ENCODE data around the gene BCL11B. TPM values are rescaled to one million over a fixed set of nuclear protein-coding genes. Genes with fewer than 3 reads are reported as not detected.

Gene BCL11B
- polyA plus RNA-seq, 3 donors = 2.4 to 2.7 (median 2.5) TPM

DNA sequence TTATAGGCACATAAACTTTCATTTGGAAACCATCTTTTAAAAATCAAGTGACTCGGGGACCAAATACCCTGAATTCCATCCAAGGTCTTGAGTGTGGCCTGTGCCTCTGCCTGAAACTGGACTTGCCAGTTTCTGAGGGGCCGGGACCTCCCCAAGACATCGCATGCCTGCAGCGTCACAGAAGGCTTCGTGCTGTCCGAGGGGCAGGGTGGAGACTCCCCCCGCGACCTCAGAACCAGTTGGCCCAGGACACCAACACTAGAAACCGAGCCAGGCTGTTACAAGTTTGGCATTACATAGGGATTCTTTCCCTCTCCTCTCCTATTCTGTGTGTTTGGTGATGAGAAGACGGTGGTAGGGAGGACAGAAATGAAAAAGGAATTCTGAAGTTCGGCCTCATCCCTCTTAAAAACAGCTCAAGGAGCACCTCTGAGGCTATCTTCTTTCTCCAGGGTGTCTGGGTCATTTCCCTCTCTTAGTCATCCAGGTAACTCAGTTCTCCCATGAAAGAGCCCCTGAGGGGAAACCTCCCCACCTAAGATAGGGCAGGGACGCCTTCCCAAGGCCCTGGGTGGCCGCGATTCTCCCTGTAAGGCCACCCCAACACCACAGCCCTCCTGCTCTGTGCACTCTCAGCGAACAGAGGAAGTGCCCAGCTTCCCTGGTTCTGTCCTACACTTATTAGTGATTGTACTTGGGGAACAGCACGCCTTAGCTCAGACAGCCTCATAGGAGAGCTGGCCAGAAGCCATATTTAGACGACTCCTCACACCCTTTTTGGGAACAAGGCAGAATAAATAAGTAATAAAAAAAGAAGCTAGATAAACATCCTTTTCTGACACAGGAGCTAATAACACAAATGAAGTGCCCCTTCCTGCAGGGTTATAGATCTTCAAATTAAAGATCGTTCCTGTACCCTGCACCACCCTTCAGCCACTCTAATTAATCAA is 93.8 kb downstream of the BCL11B start:
- DNase-seq (ENCODE audit: extremely low read depth in 1 of 11, low read depth in 9 of 11, low spot score in 4 of 11) = no peak

- DNase-seq (ENCODE audit: extremely low read depth in 1 of 11, low read depth in 9 of 11, low spot score in 4 of 11) = no peak
Measured at GRCh38 chr14:99177046-99177655, 94.8 kb downstream of the BCL11B start.

DNA sequence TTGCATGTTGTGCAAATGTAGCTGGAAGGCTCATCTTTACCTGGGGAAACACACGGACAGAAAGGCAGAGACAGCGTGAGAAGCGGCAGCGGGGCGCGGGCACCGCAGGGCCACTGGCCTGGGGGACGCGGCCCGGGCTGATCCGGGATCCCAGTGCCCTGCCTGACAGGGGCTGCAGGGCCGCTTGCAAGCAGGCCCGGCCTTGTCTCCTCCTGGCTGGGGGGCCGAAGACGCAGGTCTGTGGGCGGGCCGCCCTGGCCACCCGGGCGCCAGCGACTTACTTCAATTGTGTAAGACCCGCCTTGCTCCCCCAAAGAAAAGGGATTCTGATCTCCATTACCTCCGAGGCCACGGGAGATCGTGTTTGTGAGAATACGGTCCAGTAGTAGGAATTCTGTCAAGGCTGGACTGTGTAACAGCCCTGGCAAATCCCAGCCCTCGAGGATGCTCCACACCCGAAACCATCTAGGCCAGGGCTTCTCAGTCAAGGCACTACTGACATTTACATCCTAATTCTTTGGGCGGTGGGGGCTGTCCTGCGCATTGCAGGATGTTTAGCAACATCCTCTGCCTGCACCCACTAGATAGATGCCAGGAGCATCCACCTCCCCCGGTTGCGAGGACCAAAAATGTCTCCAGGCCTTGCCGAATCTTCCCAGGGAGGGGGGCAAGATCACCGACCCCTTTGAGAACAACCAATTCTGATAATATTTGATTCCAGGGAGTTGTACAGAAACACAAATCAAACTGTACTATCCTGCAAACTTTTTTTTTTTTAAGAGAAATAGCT is 95.6 kb downstream of the BCL11B start:
- DNase-seq (ENCODE audit: extremely low read depth in 1 of 11, low read depth in 9 of 11, low spot score in 4 of 11) = no peak

GRCh38 chr14:99175331-99176155 is 96.5 kb downstream of the BCL11B start:
- DNase-seq (ENCODE audit: extremely low read depth in 1 of 11, low read depth in 9 of 11, low spot score in 4 of 11) = no peak

GRCh38 chr14:99174770-99175319 is 97.2 kb downstream of the BCL11B start:
- DNase-seq (ENCODE audit: extremely low read depth in 1 of 11, low read depth in 9 of 11, low spot score in 4 of 11) = no peak

- no peak for DNase-seq (ENCODE audit: extremely low read depth in 1 of 11, low read depth in 9 of 11, low spot score in 4 of 11)
Measured at GRCh38 chr14:99174081-99174769, 97.8 kb downstream of the BCL11B start.

DNA sequence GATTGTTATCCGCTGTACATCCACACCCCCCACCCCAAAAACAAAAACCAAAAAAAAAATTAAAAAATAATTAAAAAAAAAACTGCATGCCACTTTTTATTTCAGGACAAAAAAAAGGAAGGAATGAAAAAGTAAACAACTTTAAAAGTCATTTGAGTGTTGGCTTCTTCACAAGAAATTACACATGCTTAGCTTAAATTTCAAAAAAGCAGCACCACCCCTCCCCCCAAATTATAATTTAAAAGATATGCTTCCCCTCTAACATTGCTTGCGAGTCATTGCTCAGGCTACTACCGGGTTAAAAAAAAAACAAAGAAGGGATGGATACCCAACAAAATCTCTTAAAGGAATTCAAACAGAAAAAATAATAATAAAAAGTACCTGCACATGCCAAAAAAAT is 98.5 kb downstream of the BCL11B start:
- no peak for DNase-seq (ENCODE audit: extremely low read depth in 1 of 11, low read depth in 9 of 11, low spot score in 4 of 11)

DNA sequence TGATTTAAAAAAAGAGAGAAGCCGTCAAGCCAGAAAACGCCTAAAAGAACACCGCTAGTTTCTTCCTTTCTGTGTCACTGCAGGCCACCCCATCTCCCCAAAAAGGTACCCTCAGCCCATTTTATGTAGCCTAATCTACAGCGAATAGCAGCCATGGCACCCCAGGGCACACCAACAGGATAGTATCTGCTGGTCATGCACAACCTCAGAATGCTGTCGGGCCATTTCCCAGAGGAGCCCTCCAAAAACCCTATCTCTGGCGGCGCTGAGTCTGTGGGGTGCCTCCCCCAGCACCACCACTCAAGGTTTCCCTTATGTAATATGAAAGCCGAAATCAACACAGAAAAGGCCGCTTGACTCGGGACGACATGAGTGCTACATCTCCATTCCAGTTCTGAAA is 98.9 kb downstream of the BCL11B start:
- no peak for DNase-seq (ENCODE audit: extremely low read depth in 1 of 11, low read depth in 9 of 11, low spot score in 4 of 11)

GRCh38 chr14:99171396-99171795 is 100.6 kb downstream of the BCL11B start:
- DNase-seq (ENCODE audit: extremely low read depth in 1 of 11, low read depth in 9 of 11, low spot score in 4 of 11) = no peak

GRCh38 chr14:99169776-99170356 is 102.1 kb downstream of the BCL11B start:
- DNase-seq (ENCODE audit: extremely low read depth in 1 of 11, low read depth in 9 of 11, low spot score in 4 of 11) = no peak

- DNase-seq (ENCODE audit: extremely low read depth in 1 of 11, low read depth in 9 of 11, low spot score in 4 of 11) = no peak
Measured at GRCh38 chr14:99168330-99168729, 103.7 kb downstream of the BCL11B start.

- no peak for DNase-seq (ENCODE audit: extremely low read depth in 1 of 11, low read depth in 9 of 11, low spot score in 4 of 11)
Measured at GRCh38 chr14:99166506-99166905, 105.5 kb downstream of the BCL11B start.

- DNase-seq (ENCODE audit: extremely low read depth in 1 of 11, low read depth in 9 of 11, low spot score in 4 of 11) = no peak
Measured at GRCh38 chr14:99164712-99165111, 107.3 kb downstream of the BCL11B start.

- DNase-seq (ENCODE audit: extremely low read depth in 1 of 11, low read depth in 9 of 11, low spot score in 4 of 11) = no peak
Measured at GRCh38 chr14:99163446-99163845, 108.6 kb downstream of the BCL11B start.

DNA sequence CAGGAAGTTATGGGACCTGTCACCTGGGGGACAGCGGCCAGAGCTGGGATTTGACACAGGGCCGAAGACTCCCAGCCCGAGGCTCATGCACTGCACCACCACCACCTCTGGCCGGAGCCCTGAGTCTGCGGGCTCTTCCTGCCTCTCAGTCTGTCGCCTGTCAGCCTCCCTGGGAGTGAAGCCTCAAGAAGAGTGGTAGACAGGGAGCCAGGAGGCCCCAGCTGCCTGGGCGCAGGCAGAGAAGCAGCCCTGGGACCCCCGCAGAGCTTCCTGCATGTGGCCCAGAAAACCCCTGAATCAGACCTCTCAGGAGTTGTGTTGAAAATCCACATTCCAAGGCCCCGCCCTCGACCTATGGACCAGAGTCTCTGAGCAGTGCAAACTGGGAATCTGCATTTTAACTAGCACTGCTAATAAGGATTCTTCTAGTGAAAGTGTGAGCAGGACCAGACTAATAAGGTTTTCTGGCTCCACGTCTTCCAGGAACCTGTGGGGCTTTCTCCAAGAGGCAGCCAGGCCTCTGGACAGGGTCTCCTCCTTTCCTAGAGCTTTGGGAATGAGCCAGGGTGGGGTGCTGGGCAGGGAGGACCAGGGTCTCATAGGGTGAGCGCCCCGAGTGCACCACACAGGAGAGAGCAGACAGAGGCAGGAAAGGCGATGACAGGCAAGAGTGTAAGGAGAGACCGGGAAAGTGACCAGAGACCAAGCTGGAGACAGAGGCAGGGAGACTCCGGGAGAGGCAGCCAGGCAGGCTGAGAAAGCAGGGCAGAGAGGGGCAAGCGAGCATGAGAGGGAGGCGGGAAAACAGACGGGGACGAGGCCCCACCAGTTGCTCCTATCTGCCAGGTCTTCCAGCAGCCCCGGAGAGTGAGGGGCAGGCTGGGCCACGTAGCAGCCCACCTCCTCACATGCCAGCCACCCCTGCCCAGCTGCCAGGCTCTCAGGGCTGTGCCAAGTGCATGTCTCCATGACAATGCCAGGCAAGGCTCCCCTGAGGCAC is 112.4 kb downstream of the BCL11B start:
- DNase-seq (ENCODE audit: extremely low read depth in 1 of 11, low read depth in 9 of 11, low spot score in 4 of 11) = no peak

- no peak for DNase-seq (ENCODE audit: extremely low read depth in 1 of 11, low read depth in 9 of 11, low spot score in 4 of 11)
Measured at GRCh38 chr14:99158646-99159165, 113.3 kb downstream of the BCL11B start.
